GM12874 (cell line): ENCODE data around the gene PRR20C.
"Not testable (repeated sequence)": the region's sequence is repeated elsewhere in the genome, so short reads cannot be mapped to it uniquely, and the experiment has no call there.

Experiments
- CTCF ChIP-seq: IDR thresholded peaks from 2 replicates; pipeline ENCODE4 v1.5.1; 2011; ENCODE audit warnings: low read depth, mild to moderate bottlenecking, control low read depth, low read length, moderate library complexity; ENCODE audit not compliant: insufficient read depth

PRR20C gene

GRCh38 chr13:57140235-57140968 is 13.5 kb upstream of the PRR20C start, which contains the start of gene PRR20A:
TSS of gene PRR20A (plus strand) at chr13:57140918. CDS start at chr13:57141305, 387 bp downstream.
- TF ChIP-seq CTCF, result not testable (repeated sequence)

GRCh38 chr13:57147188-57147587 is 6.7 kb upstream of the PRR20C start, which contains the start of gene PRR20B:
TSS of gene PRR20B (plus strand) at chr13:57147488. CDS start at chr13:57147875, 387 bp downstream.
- TF ChIP-seq CTCF, result not testable (repeated sequence)

- not testable (repeated sequence) for TF ChIP-seq CTCF
These were observed 6.5 kb downstream of the PRR20C start, which contains the start of gene PRR20D for GRCh38 chr13:57160332-57160731. TSS of gene PRR20D (plus strand) at chr13:57160632. CDS start at chr13:57161019, 387 bp downstream.

- TF ChIP-seq CTCF, result not testable (repeated sequence)
These were observed 13.0 kb downstream of the PRR20C start, which contains the start of gene PRR20E for GRCh38 chr13:57166897-57167296. TSS of gene PRR20E (plus strand) at chr13:57167197. CDS start at chr13:57167584, 387 bp downstream.

GRCh38 chr13:57191667-57192066 is 37.8 kb downstream of the PRR20C start:
- no peak for TF ChIP-seq CTCF
